Nephron progenitor cell (in vitro differentiated cells): ENCODE data around the gene ANKH.

Experiments used
- DNase-seq: peaks from one replicate; pipeline ENCODE4 v3.0.0; 2021
- H3K27ac Mint-ChIP-seq: 2 replicates; pipeline ENCODE4 v1.8.0; 2021; ENCODE audit warnings: mild to moderate bottlenecking, moderate library complexity, mixed read lengths
- H3K27me3 Mint-ChIP-seq: 2 replicates; pipeline ENCODE4 v1.8.0; 2021; ENCODE audit warnings: mild to moderate bottlenecking, low read depth, mixed read lengths; ENCODE audit not compliant: poor library complexity
- H3K36me3 Mint-ChIP-seq: 2 replicates; pipeline ENCODE4 v1.8.0; 2021; ENCODE audit warnings: low read depth, mixed read lengths
- H3K4me1 Mint-ChIP-seq: 2 replicates; pipeline ENCODE4 v1.8.0; 2021; ENCODE audit warnings: mixed read lengths
- H3K4me3 Mint-ChIP-seq: 2 replicates; pipeline ENCODE4 v1.8.0; 2021; ENCODE audit warnings: mild to moderate bottlenecking, moderate library complexity, mixed read lengths
- H3K9me3 Mint-ChIP-seq: 2 replicates; pipeline ENCODE4 v1.8.0; 2021; ENCODE audit warnings: mild to moderate bottlenecking, moderate library complexity, mixed read lengths
- TF ChIP-seq, protein P1 (sequence below): fragments of 200-600 bp; sonication (generic); IDR thresholded peaks from 2 replicates; pipeline ENCODE4 v1.5.0; 2021; ENCODE audit warnings: antibody characterized with exemption

ANKH gene

DNA sequence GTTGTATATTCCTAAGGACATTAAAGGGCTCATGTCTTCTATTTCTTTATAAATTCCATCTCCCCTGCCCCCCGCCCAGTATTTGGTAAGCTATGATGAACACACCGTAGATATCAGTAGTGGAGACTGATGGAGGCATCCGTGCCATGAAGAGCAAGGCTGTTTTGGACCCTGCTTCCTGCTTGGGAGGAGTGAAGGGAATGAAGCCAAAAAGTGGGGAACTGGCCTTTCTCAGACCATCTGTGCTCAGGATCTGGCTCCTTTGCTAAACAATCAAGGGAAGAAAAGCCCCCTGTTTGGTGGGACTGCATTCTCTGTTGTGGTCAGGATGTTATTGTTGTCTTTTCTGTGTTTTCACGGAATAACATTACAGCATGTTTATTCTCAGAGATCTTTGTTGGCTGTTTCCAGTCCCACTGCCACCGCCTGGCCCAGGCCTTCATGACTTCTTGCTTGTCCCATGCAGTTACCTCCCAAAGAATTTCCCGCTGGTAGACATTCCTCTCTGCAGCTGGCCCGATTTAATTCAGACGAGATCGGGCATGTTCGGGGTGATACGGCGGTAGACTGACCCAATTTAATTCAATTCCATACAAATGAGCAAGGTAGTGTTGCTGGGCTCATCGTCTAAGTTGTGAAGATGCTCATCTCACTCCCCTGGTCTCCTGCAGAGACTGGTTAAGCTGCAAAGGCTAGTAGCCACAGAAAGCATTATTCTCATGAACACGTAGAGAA lies 31.4 kb upstream of the ANKH start:
- Mint-ChIP-seq H3K27me3 (peaks cover 7% of the 10 kb centered on the region), H3K4me1 (peaks cover 4% of the 10 kb centered on the region), H3K9me3 (no peaks in the 10 kb centered on the region), H3K27ac (no peak overlapping the region), H3K36me3 (no peaks in the 10 kb centered on the region), H3K4me3 (no peak overlapping the region)
- no peak for DNase-seq
- TF ChIP-seq, protein P1, sequence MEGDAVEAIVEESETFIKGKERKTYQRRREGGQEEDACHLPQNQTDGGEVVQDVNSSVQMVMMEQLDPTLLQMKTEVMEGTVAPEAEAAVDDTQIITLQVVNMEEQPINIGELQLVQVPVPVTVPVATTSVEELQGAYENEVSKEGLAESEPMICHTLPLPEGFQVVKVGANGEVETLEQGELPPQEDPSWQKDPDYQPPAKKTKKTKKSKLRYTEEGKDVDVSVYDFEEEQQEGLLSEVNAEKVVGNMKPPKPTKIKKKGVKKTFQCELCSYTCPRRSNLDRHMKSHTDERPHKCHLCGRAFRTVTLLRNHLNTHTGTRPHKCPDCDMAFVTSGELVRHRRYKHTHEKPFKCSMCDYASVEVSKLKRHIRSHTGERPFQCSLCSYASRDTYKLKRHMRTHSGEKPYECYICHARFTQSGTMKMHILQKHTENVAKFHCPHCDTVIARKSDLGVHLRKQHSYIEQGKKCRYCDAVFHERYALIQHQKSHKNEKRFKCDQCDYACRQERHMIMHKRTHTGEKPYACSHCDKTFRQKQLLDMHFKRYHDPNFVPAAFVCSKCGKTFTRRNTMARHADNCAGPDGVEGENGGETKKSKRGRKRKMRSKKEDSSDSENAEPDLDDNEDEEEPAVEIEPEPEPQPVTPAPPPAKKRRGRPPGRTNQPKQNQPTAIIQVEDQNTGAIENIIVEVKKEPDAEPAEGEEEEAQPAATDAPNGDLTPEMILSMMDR: no peak

DNA sequence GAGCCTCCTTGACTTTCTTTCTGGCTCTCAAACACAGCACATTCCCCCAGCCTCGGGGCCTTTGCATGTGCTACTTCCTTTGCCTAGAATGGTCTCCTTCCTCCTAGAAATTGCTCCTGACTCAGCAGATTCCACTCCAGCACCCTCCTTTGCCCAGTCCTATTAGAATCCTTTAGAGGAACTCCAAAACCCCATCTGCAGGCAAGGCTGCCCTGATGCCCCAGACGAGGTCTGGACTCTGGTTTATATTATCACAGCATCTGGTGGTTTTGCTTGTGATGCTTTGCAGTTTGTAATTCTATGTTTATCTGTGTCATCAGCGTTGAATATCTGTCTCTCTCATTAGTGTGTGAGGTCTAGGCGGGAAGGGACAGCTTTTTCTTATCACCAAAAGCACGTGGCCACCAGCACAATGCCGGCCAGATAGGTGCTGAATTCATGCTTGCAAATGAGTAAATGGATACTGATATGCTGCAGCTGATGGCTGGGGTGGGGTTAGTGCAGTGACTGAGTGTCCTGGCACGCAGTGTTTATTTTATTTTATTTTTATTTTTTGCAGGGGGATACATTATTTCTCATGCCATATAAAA lies 30.0 kb upstream of the ANKH start:
- peaks cover 7% of the 10 kb centered on the region for H3K27me3 Mint-ChIP-seq
- H3K9me3 Mint-ChIP-seq: no peaks in the 10 kb centered on the region
- no peak for DNase-seq
- peaks cover 4% of the 10 kb centered on the region for H3K4me1 Mint-ChIP-seq
- H3K4me3 Mint-ChIP-seq: no peak overlapping the region
- H3K36me3 Mint-ChIP-seq: no peaks in the 10 kb centered on the region
- H3K27ac Mint-ChIP-seq: peak overlapping the region; percentile 41
- TF ChIP-seq, protein P1: no peak

DNA sequence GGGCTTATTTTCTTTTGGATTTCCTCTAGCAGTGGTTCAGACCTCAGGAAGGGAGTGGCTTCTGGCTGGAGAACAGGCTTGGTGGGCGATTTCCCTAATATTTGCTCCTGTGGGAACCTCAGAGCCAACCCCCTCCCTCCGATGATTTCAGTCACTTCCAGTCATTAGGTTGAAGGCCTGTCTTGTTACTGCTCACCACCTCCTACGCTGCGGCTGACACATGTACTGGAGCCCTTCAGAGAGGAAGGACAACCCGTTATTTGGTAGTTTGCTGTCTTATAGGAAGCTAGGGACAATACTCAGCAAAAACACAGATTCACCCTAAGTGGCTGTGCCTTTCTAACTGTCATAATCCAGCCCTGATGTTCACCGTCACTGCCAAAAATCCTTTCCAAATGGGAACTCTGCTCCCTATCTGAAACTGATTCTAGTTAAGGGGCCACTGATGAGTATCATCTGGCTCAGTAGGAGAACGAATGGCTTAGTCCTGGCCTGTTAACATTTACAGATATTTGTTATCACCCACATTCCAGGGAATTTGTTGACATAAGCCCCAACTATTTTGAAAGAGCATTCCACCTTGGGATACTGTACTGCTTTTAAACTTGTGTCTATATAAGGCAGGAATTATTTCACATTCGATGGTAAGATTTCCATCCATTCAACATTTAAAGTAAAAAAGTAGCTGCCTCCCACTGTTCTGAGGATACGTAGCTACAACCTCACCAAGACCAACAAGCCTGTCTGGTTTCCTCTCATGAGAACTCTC lies 29.3 kb upstream of the ANKH start:
- Mint-ChIP-seq H3K36me3 (no peaks in the 10 kb centered on the region), H3K4me1 (peaks cover 4% of the 10 kb centered on the region), H3K9me3 (no peaks in the 10 kb centered on the region), H3K4me3 (no peak overlapping the region), H3K27ac (no peak overlapping the region), H3K27me3 (peaks cover 9% of the 10 kb centered on the region)
- no peak for DNase-seq
- TF ChIP-seq, protein P1: no peak

DNA sequence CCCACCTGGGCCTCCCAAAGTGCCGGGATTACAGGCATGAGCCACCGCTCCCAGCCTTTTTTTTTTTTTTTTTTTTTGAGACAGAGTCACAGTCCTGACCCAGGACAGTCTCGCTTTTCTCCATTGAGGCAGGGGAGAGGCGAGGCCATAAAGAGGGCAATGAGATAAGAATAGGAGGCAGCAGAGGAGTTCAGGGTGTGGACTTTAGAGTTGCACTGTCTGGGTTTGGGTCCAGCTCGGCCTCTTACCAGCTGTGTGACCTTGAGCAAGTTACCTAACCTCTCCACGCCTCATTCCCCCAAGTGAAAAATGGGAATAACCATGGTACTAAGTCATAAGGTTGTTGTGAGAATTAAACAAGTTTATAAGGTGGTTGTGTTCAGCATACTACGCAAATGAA lies 24.6 kb upstream of the ANKH start:
- H3K27ac Mint-ChIP-seq: no peak overlapping the region
- H3K27me3 Mint-ChIP-seq: peaks cover 8% of the 10 kb centered on the region
- H3K4me3 Mint-ChIP-seq: no peak overlapping the region
- no peak for DNase-seq
- H3K36me3 Mint-ChIP-seq: no peaks in the 10 kb centered on the region
- TF ChIP-seq, protein P1: no peak
- no peaks in the 10 kb centered on the region for H3K9me3 Mint-ChIP-seq
- H3K4me1 Mint-ChIP-seq: peaks cover 12% of the 10 kb centered on the region

DNA sequence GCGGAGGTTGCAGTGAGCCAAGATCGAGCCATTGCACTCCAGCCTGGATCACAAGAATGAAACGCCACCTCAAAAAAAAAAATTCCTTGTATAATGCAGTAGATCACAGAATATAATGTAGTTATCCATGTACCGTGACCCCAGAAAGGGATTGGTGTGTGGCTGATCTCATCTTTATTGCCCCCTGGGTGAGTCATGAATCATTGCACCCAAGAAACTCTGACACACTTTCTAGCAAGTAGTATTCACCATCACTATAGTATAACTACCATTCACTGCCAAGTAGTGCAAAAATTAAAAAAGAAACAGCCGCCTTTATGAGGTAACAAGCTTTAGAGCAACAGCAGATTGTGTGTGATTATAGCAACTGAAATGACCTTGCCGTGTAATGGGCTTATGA lies 23.7 kb upstream of the ANKH start:
- H3K4me1 Mint-ChIP-seq: peaks cover 8% of the 10 kb centered on the region
- no peak for DNase-seq
- TF ChIP-seq, protein P1: no peak
- H3K9me3 Mint-ChIP-seq: no peaks in the 10 kb centered on the region
- peaks cover 13% of the 10 kb centered on the region for H3K27me3 Mint-ChIP-seq
- no peak overlapping the region for H3K27ac Mint-ChIP-seq
- no peaks in the 10 kb centered on the region for H3K36me3 Mint-ChIP-seq
- no peak overlapping the region for H3K4me3 Mint-ChIP-seq
